ENCODE data around the gene C14orf93. TPM values are rescaled to one million over a fixed set of nuclear protein-coding genes. Genes with fewer than 3 reads are reported as not detected.

C14orf93 gene
- polyA plus RNA-seq, 1 donor from 2014 or later = 4.7 TPM

GRCh38 chr14:22978487-22978837 is 31.5 kb downstream of the C14orf93 start:
- Histone ChIP-seq H3F3A (ENCODE audit: insufficient read depth, low read length, poor library complexity, severe bottlenecking) (no peaks in the 10 kb centered on the region), H3K9me3 (ENCODE audit: low read length) (no peaks in the 10 kb centered on the region), H3K9ac (ENCODE audit: low read length) (no peak overlapping the region), H3K36me3 (ENCODE audit: insufficient read depth, low read length) (no peaks in the 10 kb centered on the region), H3K27me3 (ENCODE audit: insufficient read depth, low read depth, low read length) (peaks cover 32% of the 10 kb centered on the region), H4K20me1 (ENCODE audit: insufficient read depth) (no peaks in the 10 kb centered on the region), H2AFZ (ENCODE audit: low read depth, low read length) (no peak overlapping the region), H3K79me2 (replicated peaks; ENCODE audit: insufficient read depth, low read length) (peaks cover 29% of the 10 kb centered on the region), H3K9me2 (ENCODE audit: insufficient read depth, low read length) (no peaks in the 10 kb centered on the region), H3K4me2 (ENCODE audit: low read length) (no peak overlapping the region), H3K27ac (ENCODE audit: low read length) (no peak overlapping the region), H3K4me3 (ENCODE audit: low read length) (no peak overlapping the region)
- TF ChIP-seq POLR2AphosphoS5 (IDR thresholded peaks at IDR 0.05) = no peak

GRCh38 chr14:22977684-22978486 is 32.1 kb downstream of the C14orf93 start:
- peaks cover 29% of the 10 kb centered on the region for H3K79me2 ChIP-seq (replicated peaks; ENCODE audit: insufficient read depth, low read length)
- no peaks in the 10 kb centered on the region for H3K9me3 ChIP-seq (ENCODE audit: low read length)
- no peaks in the 10 kb centered on the region for H3K36me3 ChIP-seq (ENCODE audit: insufficient read depth, low read length)
- H3F3A ChIP-seq (ENCODE audit: insufficient read depth, low read length, poor library complexity, severe bottlenecking) = no peaks in the 10 kb centered on the region
- H3K4me3 ChIP-seq (ENCODE audit: low read length) = no peak overlapping the region
- H3K4me2 ChIP-seq (ENCODE audit: low read length) = no peak overlapping the region
- no peak overlapping the region for H3K9ac ChIP-seq (ENCODE audit: low read length)
- no peak overlapping the region for H2AFZ ChIP-seq (ENCODE audit: low read depth, low read length)
- H3K27ac ChIP-seq (ENCODE audit: low read length) = no peak overlapping the region
- no peak for TF ChIP-seq SMC3 (conservative IDR thresholded peaks at IDR 0.05; ENCODE audit: poor library complexity)
- TF ChIP-seq RAD21 (conservative IDR thresholded peaks at IDR 0.05) = no peak
- no peak for TF ChIP-seq CTCF (IDR thresholded peaks at IDR 0.05; ENCODE audit: poor library complexity, severe bottlenecking)
- no peak for TF ChIP-seq EP300 (conservative IDR thresholded peaks at IDR 0.05; ENCODE audit: poor library complexity, severe bottlenecking)
- no peak for TF ChIP-seq MXI1 (conservative IDR thresholded peaks at IDR 0.05; ENCODE audit: poor library complexity, severe bottlenecking)
- TF ChIP-seq EZH2 (IDR thresholded peaks at IDR 0.05; ENCODE audit: borderline replicate concordance, insufficient read depth, low read length, poor library complexity, severe bottlenecking) = no peak
- TF ChIP-seq POLR2AphosphoS5 (IDR thresholded peaks at IDR 0.05) = no peak
- H4K20me1 ChIP-seq (ENCODE audit: insufficient read depth) = no peaks in the 10 kb centered on the region
- peaks cover 29% of the 10 kb centered on the region for H3K27me3 ChIP-seq (ENCODE audit: insufficient read depth, low read depth, low read length)
- H3K9me2 ChIP-seq (ENCODE audit: insufficient read depth, low read length) = no peaks in the 10 kb centered on the region

- H3K4me2 ChIP-seq (ENCODE audit: low read length) = no peak overlapping the region
- H4K20me1 ChIP-seq (ENCODE audit: insufficient read depth) = no peaks in the 10 kb centered on the region
- H3K4me3 ChIP-seq (ENCODE audit: low read length) = no peak overlapping the region
- no peak overlapping the region for H3K27ac ChIP-seq (ENCODE audit: low read length)
- no peaks in the 10 kb centered on the region for H3K9me2 ChIP-seq (ENCODE audit: insufficient read depth, low read length)
- H3K79me2 ChIP-seq (replicated peaks; ENCODE audit: insufficient read depth, low read length) = peaks cover 29% of the 10 kb centered on the region
- TF ChIP-seq SMC3 (conservative IDR thresholded peaks at IDR 0.05; ENCODE audit: poor library complexity) (no peak), RAD21 (conservative IDR thresholded peaks at IDR 0.05) (no peak), CTCF (IDR thresholded peaks at IDR 0.05; ENCODE audit: poor library complexity, severe bottlenecking) (no peak), POLR2AphosphoS5 (IDR thresholded peaks at IDR 0.05) (no peak), EP300 (conservative IDR thresholded peaks at IDR 0.05; ENCODE audit: poor library complexity, severe bottlenecking) (no peak), TAF1 (IDR thresholded peaks at IDR 0.05; ENCODE audit: low read depth) (no peak), REST (IDR thresholded peaks at IDR 0.05; ENCODE audit: borderline replicate concordance) (no peak), MXI1 (conservative IDR thresholded peaks at IDR 0.05; ENCODE audit: poor library complexity, severe bottlenecking) (no peak)
- H3F3A ChIP-seq (ENCODE audit: insufficient read depth, low read length, poor library complexity, severe bottlenecking) = no peaks in the 10 kb centered on the region
- no peaks in the 10 kb centered on the region for H3K9me3 ChIP-seq (ENCODE audit: low read length)
- no peak overlapping the region for H3K9ac ChIP-seq (ENCODE audit: low read length)
- H3K36me3 ChIP-seq (ENCODE audit: insufficient read depth, low read length) = no peaks in the 10 kb centered on the region
- no peak overlapping the region for H2AFZ ChIP-seq (ENCODE audit: low read depth, low read length)
- peaks cover 24% of the 10 kb centered on the region for H3K27me3 ChIP-seq (ENCODE audit: insufficient read depth, low read depth, low read length)
These were observed 32.6 kb downstream of the C14orf93 start for GRCh38 chr14:22977434-22977683.

All from neural cell (in vitro differentiated cells).